GM15510 (cell line): ENCODE results near the gene CENPX.

ENCODE experiments used
- POLR2A ChIP-seq: IDR thresholded peaks from 3 replicates; pipeline ENCODE4 v1.6.1; 2011; ENCODE audit warnings: borderline replicate concordance; ENCODE audit not compliant: insufficient read length; ENCODE audit errors: extremely low read depth

The CENPX gene

DNA sequence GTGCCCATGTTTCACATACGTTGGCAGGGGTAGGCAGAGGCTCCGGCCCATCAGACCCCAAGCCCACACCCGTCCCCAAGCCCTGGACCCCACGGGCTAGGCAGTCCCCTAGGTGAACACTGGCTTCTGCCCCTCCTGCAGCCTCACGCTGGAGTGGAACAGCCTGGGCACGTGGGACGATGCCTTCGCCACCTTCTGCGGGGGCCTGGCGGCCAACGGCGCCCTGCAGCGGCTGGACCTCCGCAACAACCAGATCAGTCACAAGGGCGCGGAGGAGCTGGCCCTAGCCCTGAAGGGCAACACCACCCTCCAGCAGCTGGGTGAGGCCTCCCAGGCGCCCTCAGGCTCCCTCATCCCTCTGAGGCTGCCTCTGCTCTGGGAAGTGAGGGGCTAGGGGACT is 2.2 kb upstream of the CENPX start:
- TF ChIP-seq POLR2A, result no peak

DNA sequence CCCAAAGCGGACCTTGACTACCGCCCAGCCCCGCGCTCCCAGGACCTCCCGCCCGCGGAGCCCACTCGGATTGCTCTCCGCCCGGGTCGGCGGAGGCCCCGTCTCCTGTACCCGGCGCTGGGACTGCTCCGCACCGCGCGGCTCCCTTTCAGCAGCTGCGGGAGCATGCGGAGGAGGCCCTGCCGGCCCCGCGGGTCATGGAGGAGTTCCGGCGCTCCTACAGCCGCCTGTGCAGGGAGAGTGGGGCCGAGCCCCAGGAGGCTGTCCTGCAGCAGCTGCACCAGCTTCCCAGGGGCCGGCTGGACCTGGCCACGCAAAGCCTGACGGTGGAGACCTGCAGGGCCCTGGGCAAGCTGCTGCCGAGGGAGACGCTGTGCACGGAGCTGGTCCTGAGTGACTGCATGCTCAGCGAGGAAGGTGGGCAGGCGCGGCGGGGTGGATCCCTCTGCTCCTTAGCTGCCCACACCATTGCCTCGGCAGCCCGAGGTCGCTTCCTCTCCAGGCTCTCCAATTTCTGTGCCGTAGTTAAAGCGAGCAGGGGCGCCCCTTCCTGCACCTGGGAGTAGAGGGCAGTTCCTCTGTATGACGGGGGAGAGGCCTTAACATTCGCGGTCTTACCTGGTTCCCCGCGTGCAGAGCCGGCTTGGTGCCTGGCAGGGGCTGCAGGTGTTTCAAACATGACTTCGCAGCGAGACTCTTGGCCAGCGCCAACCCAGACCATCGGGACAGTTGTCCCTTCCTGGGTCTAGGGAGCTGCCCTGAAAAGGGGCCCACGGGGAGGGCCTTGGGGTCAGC is 966 bp upstream of the CENPX start:
- no peak for TF ChIP-seq POLR2A

DNA sequence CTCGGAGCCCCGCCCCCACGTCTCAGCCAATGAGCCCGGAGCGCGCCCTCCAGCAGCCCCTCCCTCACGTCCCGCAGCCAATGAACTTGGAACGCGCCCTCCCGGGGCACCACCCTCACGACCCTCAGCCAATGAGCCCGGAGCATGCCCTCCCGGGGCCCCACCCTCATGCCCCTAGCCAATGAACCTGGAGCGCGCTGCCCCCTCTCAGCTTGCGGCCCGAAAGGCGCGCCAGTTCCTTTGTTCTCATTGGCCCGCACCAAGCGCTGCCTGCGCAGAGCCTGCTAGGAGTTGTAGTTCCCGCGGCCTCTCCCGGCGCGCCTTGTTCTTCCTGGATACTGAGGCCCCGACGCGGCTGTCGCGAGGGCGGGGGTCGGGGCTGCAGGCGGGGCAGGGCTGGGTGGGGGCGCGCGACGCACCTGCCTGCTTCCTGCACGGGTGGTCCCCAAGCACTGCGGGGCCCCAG is 336 bp upstream of the CENPX start, which contains the start of gene LRRC45:
Gene LRRC45, plus strand, starts transcription at position 325 of the 466 bp plus-strand sequence. CDS start 339 bp downstream, outside the sequence.
- no peak for TF ChIP-seq POLR2A

DNA sequence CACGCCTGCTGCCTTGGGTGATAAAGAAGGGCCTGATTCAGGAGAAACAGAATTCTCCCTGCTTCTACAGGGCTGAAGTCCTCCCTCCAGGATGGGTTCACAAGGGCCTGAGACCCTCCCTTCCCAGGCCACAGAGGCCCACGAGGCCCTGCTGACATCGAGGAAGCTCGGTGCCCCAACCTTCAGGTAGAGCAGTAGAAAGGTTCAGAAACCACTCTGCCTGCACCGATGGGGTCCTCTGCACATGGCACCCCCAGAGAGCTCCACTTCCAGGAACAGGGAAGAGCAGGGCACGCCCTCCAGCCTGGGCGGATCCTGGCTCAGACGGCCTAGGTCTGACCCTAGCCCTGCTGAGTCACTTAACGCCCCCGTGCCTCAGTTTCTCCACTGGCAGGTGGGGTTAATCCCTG is 773 bp downstream of the CENPX start:
- TF ChIP-seq POLR2A, result no peak

DNA sequence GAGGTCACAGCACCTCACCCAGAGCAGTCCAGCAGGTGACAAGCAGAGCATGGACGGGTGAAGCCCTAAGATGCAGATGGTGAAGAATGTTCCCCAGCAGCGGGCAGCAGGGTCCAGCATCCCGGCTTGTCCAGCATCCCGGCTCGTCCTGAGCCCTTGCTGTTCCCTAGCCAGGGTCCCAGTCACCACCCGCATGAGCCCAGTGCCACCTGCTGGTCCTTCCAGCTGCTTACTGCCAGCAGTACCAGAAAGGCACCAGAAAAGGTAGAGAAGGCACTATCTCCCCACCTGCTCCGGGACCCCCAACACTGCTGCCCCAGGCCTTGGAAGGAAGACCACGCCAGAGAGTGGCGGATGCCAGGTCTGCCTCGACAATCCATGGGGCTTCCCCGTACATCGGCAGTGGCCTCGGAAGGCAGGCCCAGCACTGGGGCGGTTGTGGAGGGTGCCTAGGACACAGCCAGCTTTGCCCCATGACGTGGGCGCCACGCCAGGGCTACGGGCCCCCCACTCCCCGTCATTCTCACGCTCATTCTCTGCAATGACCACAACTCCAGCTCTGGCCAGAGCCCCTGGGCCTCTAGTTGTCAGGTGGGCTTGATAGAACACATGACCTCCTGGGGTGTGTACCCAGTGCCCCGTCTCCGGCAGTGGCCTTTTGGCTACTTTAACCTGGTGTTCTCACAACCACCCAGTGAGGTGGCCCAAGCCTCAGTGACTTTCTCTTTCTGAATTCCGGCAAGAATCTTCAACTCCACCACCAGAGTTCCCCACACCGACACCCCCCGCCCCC is 1.4 kb downstream of the CENPX start:
- no peak for TF ChIP-seq POLR2A

DNA sequence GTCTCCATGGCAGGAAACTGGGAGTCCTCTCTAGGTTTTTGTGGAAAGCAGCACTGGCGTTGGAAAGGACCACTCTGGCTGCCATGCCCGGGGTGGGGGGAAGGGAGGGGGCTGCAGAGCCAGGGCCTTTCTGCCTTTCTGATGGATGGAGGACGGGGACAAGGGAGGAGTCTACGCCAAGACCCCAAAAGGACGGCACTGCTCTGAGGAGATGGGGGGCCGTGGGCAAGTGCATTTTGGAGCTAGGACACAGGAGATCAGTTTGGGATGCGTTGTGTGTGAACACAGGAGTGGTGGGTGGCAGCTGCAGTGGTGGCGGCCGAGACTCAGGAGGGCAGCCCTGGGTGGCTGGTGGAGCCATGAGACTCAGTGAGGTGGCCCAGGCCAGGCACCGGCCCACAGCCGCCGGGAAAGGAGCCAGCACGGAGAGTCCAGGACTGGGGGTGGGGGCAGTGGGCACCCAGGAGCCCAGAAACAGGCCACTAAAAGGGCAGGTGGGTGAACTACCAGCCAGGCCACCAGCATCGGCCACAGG is 2.0 kb downstream of the CENPX start:
- TF ChIP-seq POLR2A, result no peak

DNA sequence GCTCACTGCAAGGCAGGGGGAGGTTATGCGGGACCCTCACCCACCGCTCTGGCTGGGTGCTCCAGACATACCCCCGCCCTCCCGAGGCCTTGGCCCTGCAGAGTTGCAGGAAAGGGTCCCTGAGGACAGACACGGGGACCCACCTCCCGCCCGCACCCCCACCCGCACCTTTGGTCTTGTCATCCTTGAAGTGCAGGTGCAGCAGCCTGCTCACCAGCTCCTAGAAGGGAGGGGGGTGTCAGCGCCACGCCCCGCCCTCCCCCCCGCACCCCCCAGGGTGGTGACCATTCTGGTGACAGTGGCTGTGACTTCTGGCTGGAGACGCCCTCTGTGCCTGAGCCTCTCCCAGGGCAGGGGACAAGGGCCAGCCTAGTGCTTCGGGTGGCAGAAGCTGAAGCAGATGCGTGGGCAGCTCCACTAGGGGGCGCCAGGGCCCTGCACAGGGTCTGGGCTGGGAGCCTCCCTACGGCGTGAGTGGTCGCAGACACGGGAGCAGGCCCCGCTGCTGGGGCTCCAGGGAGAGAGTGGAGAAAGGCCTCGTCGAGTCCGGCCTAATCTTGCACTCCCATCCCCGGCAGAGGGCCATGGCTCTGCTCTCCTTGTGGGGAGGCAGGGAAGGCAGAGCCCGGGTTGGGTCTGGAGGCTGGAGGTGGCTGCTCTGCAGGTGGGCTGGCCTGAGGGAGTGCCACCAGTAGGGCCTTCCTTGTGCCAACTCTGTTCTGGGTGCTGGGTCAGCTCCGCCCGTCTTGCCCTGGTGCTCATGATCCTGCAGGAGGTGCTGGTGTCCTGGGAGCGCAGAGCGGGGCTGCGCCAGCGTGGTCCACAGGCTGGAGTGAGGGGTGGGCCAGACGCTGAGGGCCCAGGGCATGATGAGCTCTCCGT is 2.7 kb downstream of the CENPX start:
- TF ChIP-seq POLR2A, result no peak

DNA sequence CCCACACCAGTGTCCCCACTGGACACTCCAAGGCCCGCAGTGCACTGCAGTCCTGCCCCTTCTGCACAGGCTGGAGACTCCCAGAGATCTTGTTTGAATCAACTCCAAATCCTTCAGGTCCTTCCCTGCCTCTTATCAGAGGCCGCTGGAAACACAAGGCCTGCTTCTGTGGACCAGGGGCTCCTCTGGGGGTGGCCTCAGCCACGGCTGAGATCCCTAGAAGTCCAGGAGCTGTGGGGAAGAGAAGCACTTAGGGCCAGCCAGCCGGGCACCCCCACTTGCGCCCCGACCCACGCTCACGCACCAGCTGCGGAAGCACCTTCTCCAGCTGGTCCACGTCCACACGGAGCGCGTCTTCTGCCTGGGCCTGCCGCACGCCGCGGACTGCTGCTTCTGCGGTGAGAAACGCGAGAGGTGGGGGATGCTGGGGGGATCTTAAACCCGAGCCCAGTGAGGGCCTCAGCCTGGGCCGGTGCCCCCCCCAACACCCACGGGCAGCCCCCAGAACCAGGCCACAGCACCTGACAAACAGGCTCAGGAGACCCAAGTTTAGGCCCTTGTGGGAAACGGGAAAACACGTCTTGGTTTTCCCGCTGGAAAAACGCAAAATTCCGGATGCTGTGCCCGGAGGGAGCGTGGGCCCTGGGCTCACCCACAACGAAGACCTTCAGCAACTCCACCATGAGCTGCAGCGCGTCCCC is 3.5 kb downstream of the CENPX start:
- TF ChIP-seq POLR2A, result no peak

DNA sequence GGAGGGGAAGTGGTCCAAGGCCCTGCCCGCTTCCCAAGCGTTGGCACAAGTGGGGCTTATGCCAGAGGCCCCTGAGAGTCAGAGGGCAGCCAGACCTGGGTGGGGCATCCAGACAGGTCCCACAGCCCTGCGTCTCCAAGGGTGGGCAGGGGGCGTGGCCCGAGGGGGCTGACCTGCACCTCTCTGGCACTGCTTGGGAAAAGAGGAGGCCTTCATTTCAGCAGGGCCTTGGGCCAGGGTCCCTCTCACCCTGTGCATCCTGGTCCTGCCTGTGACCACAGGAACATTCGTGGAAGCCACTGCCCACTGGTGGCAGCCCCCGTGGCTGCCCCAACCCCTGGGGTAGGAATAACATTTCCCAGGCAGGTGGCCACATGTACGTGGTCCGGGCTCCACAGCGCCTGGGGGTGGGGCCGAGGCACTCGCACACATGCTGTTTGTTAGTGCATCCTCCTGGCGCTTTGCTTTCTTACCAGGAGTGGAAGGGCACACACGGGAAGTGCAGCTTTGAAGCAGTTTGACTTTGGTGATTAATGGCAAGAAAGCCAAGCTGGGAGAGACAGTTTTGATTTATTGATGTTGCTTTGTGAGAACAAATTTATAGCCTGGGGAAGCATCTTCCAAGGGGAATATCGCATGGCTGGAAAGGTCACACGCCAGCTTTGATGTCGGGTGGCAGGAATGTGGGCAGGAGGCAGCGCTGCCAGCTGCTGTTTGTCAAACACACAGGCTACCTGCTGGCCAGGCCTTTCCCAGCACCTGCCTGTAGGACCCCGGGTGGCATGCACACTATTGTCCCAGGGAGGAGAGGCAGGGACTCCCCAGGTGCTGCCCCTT is 4.3 kb downstream of the CENPX start:
- TF ChIP-seq POLR2A, result no peak

DNA sequence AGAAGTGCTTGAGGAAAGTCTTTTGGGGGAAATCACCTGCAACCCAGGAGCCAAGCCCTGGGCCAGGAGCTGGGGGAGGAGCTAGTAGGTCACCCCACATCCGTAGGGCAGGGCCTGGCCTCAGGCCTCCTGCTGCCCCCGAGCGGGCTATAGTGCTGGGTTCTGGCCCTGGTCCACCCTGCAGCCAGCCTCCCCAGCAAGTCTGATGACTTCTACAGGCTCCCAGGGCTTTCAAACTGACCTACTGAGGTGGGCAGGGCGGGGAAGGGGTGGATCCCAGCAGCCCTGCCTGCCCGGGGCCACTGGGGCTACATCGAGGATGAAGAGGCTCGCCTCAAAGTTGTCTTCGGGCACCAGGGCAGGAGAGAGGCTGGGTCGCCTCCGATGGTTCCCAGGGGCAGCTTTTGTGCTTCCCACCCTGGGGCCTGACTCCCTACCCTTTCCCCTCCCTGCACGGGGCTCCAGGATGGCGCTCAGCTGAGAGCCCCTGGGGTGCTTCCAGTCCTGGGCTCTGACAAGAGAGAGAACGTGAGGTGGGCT is 5.0 kb downstream of the CENPX start:
- TF ChIP-seq POLR2A, result no peak

DNA sequence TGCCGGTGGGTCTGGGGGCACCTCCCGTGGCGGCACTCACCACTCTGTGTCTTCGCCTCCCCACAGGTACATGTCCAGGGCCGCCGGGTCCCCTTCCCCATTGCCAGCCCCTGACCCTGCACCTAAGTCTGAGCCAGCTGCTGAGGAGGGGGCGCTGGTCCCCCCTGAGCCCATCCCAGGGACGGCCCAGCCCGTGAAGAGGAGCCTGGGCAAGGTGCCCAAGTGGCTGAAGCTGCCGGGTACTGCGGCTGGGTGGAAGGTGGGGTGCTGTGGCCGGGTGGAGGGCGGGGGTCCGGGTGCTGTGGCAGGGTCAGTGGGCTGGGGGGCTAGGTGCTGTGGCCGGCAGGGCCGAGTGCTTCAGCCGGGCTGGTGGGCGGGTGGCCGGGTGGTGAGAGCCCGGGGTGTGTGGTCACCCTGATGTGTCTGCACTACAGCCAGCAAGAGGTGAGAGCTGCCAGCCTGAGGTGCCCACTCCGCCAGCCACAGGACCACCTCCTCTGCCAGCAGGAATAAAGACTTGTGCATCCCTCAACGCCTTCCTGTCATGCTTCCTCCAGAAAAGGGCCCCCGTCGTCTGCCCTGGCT is 5.7 kb downstream of the CENPX start:
- TF ChIP-seq POLR2A, result no peak

DNA sequence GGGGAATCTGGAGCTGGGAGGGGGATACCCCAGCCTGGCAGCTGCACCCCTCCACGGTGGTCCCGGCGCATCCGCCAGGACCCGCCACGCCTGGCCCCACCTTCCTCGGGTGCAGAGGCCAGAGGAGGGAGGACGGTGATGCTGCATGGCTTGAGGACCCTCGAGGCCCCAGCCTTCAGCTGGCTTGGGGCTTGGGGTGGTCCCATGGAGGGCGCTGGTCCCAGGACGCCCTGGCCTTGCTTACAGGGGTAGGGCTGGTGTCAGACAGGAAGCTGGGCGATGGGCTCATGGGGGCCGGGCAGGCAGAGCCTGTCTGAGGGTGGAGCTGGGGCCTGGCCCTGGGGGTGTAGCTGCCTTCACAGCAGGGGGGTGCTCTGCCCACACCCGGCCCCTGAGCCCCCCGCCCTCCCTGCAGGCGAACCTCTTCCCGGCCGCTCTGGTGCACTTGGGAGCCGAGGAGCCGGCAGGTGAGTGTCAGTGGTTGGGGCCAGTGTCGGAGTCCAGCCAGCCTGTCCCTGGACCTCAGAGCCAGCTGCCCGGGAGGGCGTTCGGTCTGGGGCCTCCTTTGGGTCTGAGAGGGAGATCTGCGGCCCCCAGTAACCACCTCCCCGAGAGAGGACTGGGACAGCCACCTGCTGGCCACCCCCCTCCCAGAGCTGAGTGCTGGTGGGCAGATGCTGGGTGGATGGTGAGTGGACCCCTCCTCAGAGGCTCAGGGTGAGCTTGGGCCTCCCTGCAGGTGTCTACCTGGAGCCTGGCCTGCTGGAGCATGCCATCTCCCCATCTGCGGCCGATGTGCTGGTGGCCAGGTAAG is 6.4 kb downstream of the CENPX start:
- no peak for TF ChIP-seq POLR2A
